OCI-LY3 (cell line): ENCODE results near the gene TEDC2.
"Not testable (repeated sequence)": the region's sequence is repeated elsewhere in the genome, so short reads cannot be mapped to it uniquely, and the experiment has no call there.

ENCODE experiments used
- H2AFZ ChIP-seq: fragments of 200-600, 300-600 bp; shearing (Covaris generic); 2 replicates; pipeline ENCODE4 v1.6.0; 2014; ENCODE audit warnings: antibody characterized with exemption, low read depth, low read length
- H3K27ac ChIP-seq: fragments of 200-600, 300-600 bp; sonication (generic); 2 replicates; pipeline ENCODE4 v1.5.1; 2014; ENCODE audit warnings: mild to moderate bottlenecking, low read length, moderate library complexity, mixed read lengths
- H3K27me3 ChIP-seq: fragments of 200-600, 300-600 bp; sonication (generic); 2 replicates; pipeline ENCODE4 v1.6.1; 2014; ENCODE audit warnings: low read depth, low read length, mixed read lengths
- H3K36me3 ChIP-seq: fragments of 200-600, 300-600 bp; sonication (generic); replicated peaks from 2 replicates; pipeline ENCODE3; 2014; ENCODE audit warnings: low read depth, low read length, mixed read lengths
- H3K4me1 ChIP-seq: fragments of 300-600, 200-600 bp; sonication (generic); 2 replicates; pipeline ENCODE4 v1.6.1; 2014; ENCODE audit warnings: low read length, mixed read lengths
- H3K4me2 ChIP-seq: fragments of 200-600, 300-600 bp; sonication (generic); 2 replicates; pipeline ENCODE4 v1.6.1; 2014; ENCODE audit warnings: low read length, mixed read lengths
- H3K4me3 ChIP-seq: fragments of 300-600, 200-600 bp; sonication (generic); 2 replicates; pipeline ENCODE4 v1.5.1; 2014; ENCODE audit warnings: antibody characterized with exemption, mild to moderate bottlenecking, low read length, moderate library complexity
- H3K79me2 ChIP-seq: fragments of 300-600, 200-600 bp; shearing (Covaris generic); 2 replicates; pipeline ENCODE4 v1.6.1; 2014; ENCODE audit warnings: mild to moderate bottlenecking, low read length, mixed read lengths
- H3K9ac ChIP-seq: fragments of 300-600, 200-600 bp; shearing (Covaris generic); 2 replicates; pipeline ENCODE4 v1.6.0; 2014; ENCODE audit warnings: mild to moderate bottlenecking, low read length, moderate library complexity
- H3K9me3 ChIP-seq: fragments of 200-600, 300-600 bp; shearing (Covaris generic); 2 replicates; pipeline ENCODE4 v1.6.1; 2014; ENCODE audit warnings: low read length, mixed read lengths; ENCODE audit not compliant: insufficient read depth
- H4K20me1 ChIP-seq: fragments of 200-600, 300-600 bp; sonication (generic); 2 replicates; pipeline ENCODE4 v1.6.1; 2016; ENCODE audit warnings: low read length, mixed read lengths; ENCODE audit not compliant: insufficient read depth
- CTCF ChIP-seq: fragments of 200-600, 300-600 bp; sonication (generic); IDR thresholded peaks from 2 replicates; pipeline ENCODE4 v1.5.1; 2014; ENCODE audit warnings: antibody characterized with exemption, low read length, low read depth
- EZH2phosphoT487 ChIP-seq: fragments of 200-600 bp; shearing (Covaris generic); IDR thresholded peaks from 2 replicates; pipeline ENCODE4 v1.6.1; 2018; ENCODE audit warnings: antibody characterized with exemption, mixed run types, low read depth

TEDC2 gene

GRCh38 chr16:2432801-2433505, 27.0 kb upstream of the TEDC2 start:
- Histone ChIP-seq H3K27ac (no peak overlapping the region), H3K9ac (no peak overlapping the region), H3K27me3 (no peaks in the 10 kb centered on the region), H3K4me2 (no peak overlapping the region), H3K4me3 (no peak overlapping the region), H3K36me3 (peaks cover 44% of the 10 kb centered on the region), H3K79me2 (peaks cover 20% of the 10 kb centered on the region), H4K20me1 (peaks cover 14% of the 10 kb centered on the region), H3K4me1 (peaks cover 15% of the 10 kb centered on the region), H2AFZ (no peak overlapping the region), H3K9me3 (no peaks in the 10 kb centered on the region)
- TF ChIP-seq CTCF (no peak), EZH2phosphoT487 (no peak)

GRCh38 chr16:2435236-2435635, 24.7 kb upstream of the TEDC2 start:
- not testable (repeated sequence) for H3K4me1 ChIP-seq, H3K27ac ChIP-seq, H3K9me3 ChIP-seq, H3K27me3 ChIP-seq, H3K4me3 ChIP-seq, H2AFZ ChIP-seq, H3K9ac ChIP-seq, H3K4me2 ChIP-seq
- Histone ChIP-seq H4K20me1 (peaks cover 10% of the 10 kb centered on the region), H3K36me3 (peaks cover 54% of the 10 kb centered on the region), H3K79me2 (peaks cover 11% of the 10 kb centered on the region)

GRCh38 chr16:2436110-2436509, 23.8 kb upstream of the TEDC2 start:
- H4K20me1 ChIP-seq: peaks cover 1% of the 10 kb centered on the region; the same call in 1 of the 2 replicates
- no peak overlapping the region for H2AFZ ChIP-seq
- no peaks in the 10 kb centered on the region for H3K27me3 ChIP-seq
- H3K27ac ChIP-seq: no peak overlapping the region
- H3K9ac ChIP-seq: no peak overlapping the region
- H3K36me3 ChIP-seq: peaks cover 50% of the 10 kb centered on the region
- H3K9me3 ChIP-seq: no peaks in the 10 kb centered on the region
- TF ChIP-seq CTCF: no peak
- no peak for TF ChIP-seq EZH2phosphoT487
- no peaks in the 10 kb centered on the region for H3K4me1 ChIP-seq
- H3K79me2 ChIP-seq: peaks cover 2% of the 10 kb centered on the region
- no peak overlapping the region for H3K4me2 ChIP-seq
- H3K4me3 ChIP-seq: no peak overlapping the region

- Histone ChIP-seq H3K36me3 (peaks cover 45% of the 10 kb centered on the region), H3K27ac (no peak overlapping the region), H3K4me2 (no peak overlapping the region), H3K9me3 (no peaks in the 10 kb centered on the region), H3K4me3 (no peak overlapping the region), H3K4me1 (no peaks in the 10 kb centered on the region), H4K20me1 (no peaks in the 10 kb centered on the region), H3K27me3 (no peaks in the 10 kb centered on the region), H3K79me2 (no peaks in the 10 kb centered on the region), H3K9ac (no peak overlapping the region), H2AFZ (no peak overlapping the region)
- no peak for TF ChIP-seq EZH2phosphoT487
These were observed 22.7 kb upstream of the TEDC2 start for GRCh38 chr16:2437032-2437790.

GRCh38 chr16:2438121-2438520, 21.8 kb upstream of the TEDC2 start:
- H3K4me3 ChIP-seq: no peak overlapping the region
- no peaks in the 10 kb centered on the region for H3K4me1 ChIP-seq
- no peak overlapping the region for H3K4me2 ChIP-seq
- no peaks in the 10 kb centered on the region for H3K9me3 ChIP-seq
- H4K20me1 ChIP-seq: no peaks in the 10 kb centered on the region
- no peaks in the 10 kb centered on the region for H3K79me2 ChIP-seq
- H3K36me3 ChIP-seq: peaks cover 37% of the 10 kb centered on the region
- no peak overlapping the region for H3K27ac ChIP-seq
- TF ChIP-seq CTCF (no peak), EZH2phosphoT487 (no peak)
- H3K9ac ChIP-seq: no peak overlapping the region
- H2AFZ ChIP-seq: no peak overlapping the region
- H3K27me3 ChIP-seq: no peaks in the 10 kb centered on the region
